ENCODE results near the gene HS6ST2.

- TF ChIP-seq USF2 (CRISPR knock-in tag; IDR thresholded peaks at IDR 0.05) (no peak), PRDM15 (CRISPR knock-in tag; IDR thresholded peaks at IDR 0.05) (no peak), ZBTB43 (CRISPR knock-in tag; IDR thresholded peaks at IDR 0.05) (no peak), ESRRA (CRISPR knock-in tag; IDR thresholded peaks at IDR 0.05; ENCODE audit: borderline replicate concordance) (no peak), ETV6 (CRISPR knock-in tag; IDR thresholded peaks at IDR 0.05) (no peak), JUN (CRISPR knock-in tag; IDR thresholded peaks at IDR 0.05) (no peak), CTCF (IDR thresholded peaks at IDR 0.05) (no peak), NFYB (CRISPR knock-in tag; conservative IDR thresholded peaks at IDR 0.05; ENCODE audit: low read depth) (no peak)
Observed at GRCh38 chrX:132614297-132614696, 344.1 kb downstream of the HS6ST2 start.

All from WTC11 (cell line).